ENCODE data around the gene TBC1D8.

DNA sequence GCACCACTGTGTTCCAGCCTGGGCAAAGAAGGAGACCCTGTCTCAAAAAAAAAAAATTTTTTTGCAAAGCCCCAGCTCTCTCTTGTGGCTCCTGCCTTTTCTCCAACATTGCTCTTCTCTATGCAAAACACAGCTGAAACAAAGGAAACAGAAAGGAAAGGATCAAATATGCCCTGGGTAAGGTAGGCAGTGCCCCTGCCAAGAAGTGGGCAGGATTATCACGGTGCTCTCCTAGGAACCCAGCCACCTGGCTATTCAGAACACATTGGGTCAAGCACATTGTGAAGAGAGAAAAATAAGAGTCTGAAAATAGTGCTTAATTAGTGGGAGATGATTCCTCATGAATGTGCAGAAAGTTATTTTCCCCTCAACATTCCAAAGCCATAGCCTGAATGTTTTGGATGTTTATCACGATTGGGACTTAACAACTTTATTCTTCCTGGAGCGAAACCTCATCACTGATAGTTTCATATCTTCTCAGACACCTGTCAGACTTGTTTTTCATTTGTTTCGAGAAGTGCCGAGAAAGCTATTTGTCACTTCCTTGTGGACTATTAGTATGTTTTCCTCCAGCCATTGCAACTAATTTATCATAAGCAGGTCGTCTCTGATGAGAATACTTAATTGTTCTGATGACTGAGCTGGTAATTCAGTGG is 191.8 kb downstream of the TBC1D8 start:
- TF ChIP-seq CTCF (IDR thresholded peaks at IDR 0.05) (no peak), EZH2phosphoT487 (IDR thresholded peaks at IDR 0.05) (no peak)

Data from neural progenitor cell (in vitro differentiated cells).